Breast epithelium (tissue), 4 donors: ENCODE data around the gene NUB1. TPM values are rescaled to one million over a fixed set of nuclear protein-coding genes. Genes with fewer than 3 reads are reported as not detected.

Experiments
- DNase-seq, 2 donors: peaks; one replicate each; pipeline ENCODE4 v3.0.0-alpha.2; 2019; ENCODE audit warnings: low spot score in 2 of 2
- H3K27ac ChIP-seq, 2 donors: fragments of 200-600 bp; sonication (generic) in 1 of 2; one replicate each; pipeline ENCODE4 v1.5.1; 2016 to 2019; ENCODE audit warnings: mild to moderate bottlenecking in 1 of 2
- H3K27me3 ChIP-seq, 2 donors: fragments of 200-600 bp; sonication (generic) in 1 of 2; one replicate each; pipeline versions ENCODE4 v1.5.1 to v1.6.0; 2017 to 2019; ENCODE audit warnings: control low read depth in 1 of 2, mild to moderate bottlenecking in 1 of 2
- H3K36me3 ChIP-seq: fragments of 200-600 bp; one replicate; pipeline ENCODE4 v1.5.1; 2019
- H3K4me1 ChIP-seq, 2 donors: fragments of 200-600 bp; sonication (generic); one replicate each; pipeline ENCODE4 v1.5.1; 2016 to 2019; ENCODE audit warnings: control low read depth in 1 of 2
- H3K4me3 ChIP-seq, 3 donors: fragments of 200-600 bp; sonication (generic); 1 replicate in 2 of 3; 2 replicates in 1 of 3; pipeline ENCODE4 v1.5.1; 2016 to 2019; ENCODE audit warnings: mild to moderate bottlenecking in 3 of 3, moderate library complexity in 2 of 3
- H3K9me3 ChIP-seq, 2 donors: fragments of 200-600 bp; sonication (generic) in 1 of 2; one replicate each; pipeline ENCODE4 v1.5.1; 2016 to 2019; ENCODE audit warnings: control low read depth in 1 of 2
- POLR2A ChIP-seq: fragments of 450-650 bp; IDR thresholded peaks from one replicate; pipeline ENCODE4 v1.6.1; 2016; ENCODE audit warnings: antibody characterized with exemption, mild to moderate bottlenecking, moderate library complexity
- POLR2AphosphoS5 ChIP-seq, 3 donors: sonication (generic); formaldehyde crosslinking; IDR thresholded peaks; one replicate each; pipeline ENCODE4 v1.6.1; 2017; ENCODE audit warnings: antibody characterized with exemption in 3 of 3
- intact Hi-C: fragments of 100-400 bp; cut with DNase I; formaldehyde crosslinking; loops from one replicate; pipeline ENCODE4 v1.15.1; 2023; ENCODE audit warnings: low total_unique reads
- total RNA-seq, 3 donors: library from RNA; depleted of rRNA; stranded (reverse); fragments of >200 nt; gene quantifications; one replicate each; pipeline ENCODE4 v1.1.0, GENCODE V29; 2016
- TF ChIP-seq, protein P1 (sequence below), 3 donors: fragments of 450-650 bp; IDR thresholded peaks; one replicate each; pipeline ENCODE4 v1.5.1; 2016 to 2017; ENCODE audit warnings: antibody characterized with exemption in 3 of 3, mild to moderate bottlenecking in 3 of 3, moderate library complexity in 3 of 3

NUB1 gene
- total RNA-seq, 3 donors from 2014 or later: 61.9 to 71.7 (median 62.7) TPM

DNA sequence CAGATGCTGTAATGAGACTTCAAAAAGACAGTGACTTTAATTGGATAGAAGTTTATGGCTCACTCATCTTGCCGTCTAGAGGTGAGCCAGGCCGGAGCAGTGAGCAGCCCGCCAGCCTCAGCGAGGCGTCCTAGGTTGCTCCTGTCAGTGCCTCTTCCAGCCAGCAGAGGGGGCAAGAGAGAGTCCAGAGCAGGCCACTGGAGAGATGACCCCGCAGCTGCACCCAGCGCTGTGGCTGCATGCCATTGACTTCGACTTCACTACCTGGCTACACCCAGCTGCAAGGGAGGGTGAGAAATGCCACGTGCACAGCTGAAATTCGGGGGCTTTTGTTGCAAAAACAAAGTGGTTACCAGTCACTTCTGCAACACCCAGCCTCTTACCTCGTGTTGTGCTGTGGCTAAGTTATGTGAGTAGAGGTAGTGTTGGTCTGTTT is 26.5 kb downstream of the NUB1 start:
- Histone ChIP-seq H3K4me1 (no peaks in the 10 kb centered on the region), H3K27me3 (no peaks in the 10 kb centered on the region), H3K4me3 (no peak overlapping the region), H3K36me3 (no peaks in the 10 kb centered on the region), H3K27ac (no peak overlapping the region), H3K9me3 (no peaks in the 10 kb centered on the region)
- intact Hi-C loops: loop anchor here (5.0 kb wide), 1 partner anchor 79 kb away; no protein-coding TSS in a partner anchor
- peak; percentile 76 to 78 for DNase-seq
- TF ChIP-seq POLR2A (no peak), POLR2AphosphoS5 (IDR thresholded peaks at IDR 0.05) (peak in 2 of 3 donors; percentile 16 to 51)
- TF ChIP-seq, protein P1, sequence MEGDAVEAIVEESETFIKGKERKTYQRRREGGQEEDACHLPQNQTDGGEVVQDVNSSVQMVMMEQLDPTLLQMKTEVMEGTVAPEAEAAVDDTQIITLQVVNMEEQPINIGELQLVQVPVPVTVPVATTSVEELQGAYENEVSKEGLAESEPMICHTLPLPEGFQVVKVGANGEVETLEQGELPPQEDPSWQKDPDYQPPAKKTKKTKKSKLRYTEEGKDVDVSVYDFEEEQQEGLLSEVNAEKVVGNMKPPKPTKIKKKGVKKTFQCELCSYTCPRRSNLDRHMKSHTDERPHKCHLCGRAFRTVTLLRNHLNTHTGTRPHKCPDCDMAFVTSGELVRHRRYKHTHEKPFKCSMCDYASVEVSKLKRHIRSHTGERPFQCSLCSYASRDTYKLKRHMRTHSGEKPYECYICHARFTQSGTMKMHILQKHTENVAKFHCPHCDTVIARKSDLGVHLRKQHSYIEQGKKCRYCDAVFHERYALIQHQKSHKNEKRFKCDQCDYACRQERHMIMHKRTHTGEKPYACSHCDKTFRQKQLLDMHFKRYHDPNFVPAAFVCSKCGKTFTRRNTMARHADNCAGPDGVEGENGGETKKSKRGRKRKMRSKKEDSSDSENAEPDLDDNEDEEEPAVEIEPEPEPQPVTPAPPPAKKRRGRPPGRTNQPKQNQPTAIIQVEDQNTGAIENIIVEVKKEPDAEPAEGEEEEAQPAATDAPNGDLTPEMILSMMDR (IDR thresholded peaks at IDR 0.05): peak; percentile 93 to 94 (median 93)

DNA sequence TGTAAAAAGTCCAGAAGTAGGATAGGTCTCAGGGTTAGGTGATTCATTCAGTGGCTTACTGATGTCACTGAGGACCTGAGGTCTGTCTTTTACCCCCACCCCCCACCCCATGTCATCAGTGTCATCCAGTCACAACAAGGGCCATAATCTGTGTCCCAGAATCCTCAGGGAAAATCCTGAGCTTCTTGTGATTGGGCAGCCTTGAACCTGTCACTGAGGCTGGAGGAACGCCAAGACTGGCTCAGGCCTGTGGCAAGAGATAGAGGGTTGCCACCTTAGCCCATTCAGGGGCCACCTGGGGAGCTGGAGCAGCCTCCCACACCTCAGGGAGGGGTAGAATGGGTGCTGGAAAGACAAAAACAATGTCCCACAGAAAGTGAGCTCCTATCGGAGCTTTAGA is 29.7 kb downstream of the NUB1 start:
- Histone ChIP-seq H3K36me3 (no peaks in the 10 kb centered on the region), H3K4me1 (no peaks in the 10 kb centered on the region), H3K4me3 (no peak overlapping the region), H3K9me3 (no peaks in the 10 kb centered on the region), H3K27me3 (no peaks in the 10 kb centered on the region), H3K27ac (no peak overlapping the region)
- no peak for DNase-seq
- intact Hi-C loops: loop anchor here (5.0 kb wide), 1 partner anchor 86 kb away; no protein-coding TSS in a partner anchor
- no peak for TF ChIP-seq POLR2AphosphoS5 (IDR thresholded peaks at IDR 0.05)
- TF ChIP-seq, protein P1 (IDR thresholded peaks at IDR 0.05): no peak
- no peak for TF ChIP-seq POLR2A

GRCh38 chr7:151372612-151373265 is 31.1 kb downstream of the NUB1 start:
- intact Hi-C loops: loop anchor here (5.0 kb wide), 1 partner anchor 85 kb away; no protein-coding TSS in a partner anchor
- TF ChIP-seq POLR2AphosphoS5 (IDR thresholded peaks at IDR 0.05): no peak
- TF ChIP-seq, protein P1 (IDR thresholded peaks at IDR 0.05): no peak
- TF ChIP-seq POLR2A: no peak
- no peak for DNase-seq
- no peak overlapping the region for H3K27ac ChIP-seq
- no peaks in the 10 kb centered on the region for H3K27me3 ChIP-seq
- H3K36me3 ChIP-seq: no peaks in the 10 kb centered on the region
- H3K9me3 ChIP-seq: no peaks in the 10 kb centered on the region
- H3K4me1 ChIP-seq: no peaks in the 10 kb centered on the region
- no peak overlapping the region for H3K4me3 ChIP-seq

GRCh38 chr7:151373599-151373998 is 32.0 kb downstream of the NUB1 start:
- Histone ChIP-seq H3K9me3 (no peaks in the 10 kb centered on the region), H3K36me3 (no peaks in the 10 kb centered on the region)

GRCh38 chr7:151374139-151374538 is 32.5 kb downstream of the NUB1 start:
- Histone ChIP-seq H3K4me3 (no peak overlapping the region), H3K27ac (no peak overlapping the region), H3K36me3 (no peaks in the 10 kb centered on the region), H3K27me3 (no peaks in the 10 kb centered on the region), H3K9me3 (no peaks in the 10 kb centered on the region), H3K4me1 (no peaks in the 10 kb centered on the region)
- TF ChIP-seq POLR2AphosphoS5 (IDR thresholded peaks at IDR 0.05) (no peak), POLR2A (no peak)
- TF ChIP-seq, protein P1 (IDR thresholded peaks at IDR 0.05): no peak
- DNase-seq: no peak
- intact Hi-C loops: loop anchor here (5.0 kb wide), 1 partner anchor 83 kb away; no protein-coding TSS in a partner anchor

More at GRCh38 chr7:151373599-151373998, 32.0 kb downstream of the NUB1 start:
- no peaks in the 10 kb centered on the region for H3K4me1 ChIP-seq
- TF ChIP-seq POLR2A: no peak
- TF ChIP-seq POLR2AphosphoS5 (IDR thresholded peaks at IDR 0.05): no peak
- TF ChIP-seq, protein P1 (IDR thresholded peaks at IDR 0.05): no peak
- H3K27ac ChIP-seq: no peak overlapping the region
- no peak overlapping the region for H3K4me3 ChIP-seq
- no peaks in the 10 kb centered on the region for H3K27me3 ChIP-seq
- intact Hi-C loops: loop anchor here (5.0 kb wide), 1 partner anchor 84 kb away; no protein-coding TSS in a partner anchor
- no peak for DNase-seq
